ENCODE results near the gene NIPBL. TPM values are rescaled to one million over a fixed set of nuclear protein-coding genes. Genes with fewer than 3 reads are reported as not detected.
"Not testable (repeated sequence)": the region's sequence is repeated elsewhere in the genome, so short reads cannot be mapped to it uniquely, and the experiment has no call there.

NIPBL gene
- total RNA-seq, 1 experiment from 2014 or later: 69.5 TPM

DNA sequence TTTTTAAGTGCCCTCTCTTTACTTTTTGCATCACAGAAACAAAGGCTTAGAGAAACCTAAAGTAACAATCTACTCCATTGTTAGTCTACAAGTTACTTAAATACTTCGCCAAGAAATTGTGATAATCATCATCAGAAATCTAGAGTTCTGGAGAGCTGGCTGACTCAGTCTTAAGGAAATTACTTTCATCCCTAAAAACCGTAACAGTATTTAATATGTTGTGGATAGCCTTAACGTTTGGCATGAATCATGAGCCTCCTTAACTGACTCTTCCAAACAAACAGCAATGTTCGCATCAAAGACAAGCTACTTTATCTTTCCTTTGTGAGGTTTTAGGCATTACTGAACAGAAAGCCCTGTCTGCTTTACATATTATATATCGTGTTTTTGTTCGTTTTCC, 128.7 kb downstream of the NIPBL start:
- POLR2A ChIA-PET (ENCODE audit: low non-redundant PET): no interaction called here

DNA sequence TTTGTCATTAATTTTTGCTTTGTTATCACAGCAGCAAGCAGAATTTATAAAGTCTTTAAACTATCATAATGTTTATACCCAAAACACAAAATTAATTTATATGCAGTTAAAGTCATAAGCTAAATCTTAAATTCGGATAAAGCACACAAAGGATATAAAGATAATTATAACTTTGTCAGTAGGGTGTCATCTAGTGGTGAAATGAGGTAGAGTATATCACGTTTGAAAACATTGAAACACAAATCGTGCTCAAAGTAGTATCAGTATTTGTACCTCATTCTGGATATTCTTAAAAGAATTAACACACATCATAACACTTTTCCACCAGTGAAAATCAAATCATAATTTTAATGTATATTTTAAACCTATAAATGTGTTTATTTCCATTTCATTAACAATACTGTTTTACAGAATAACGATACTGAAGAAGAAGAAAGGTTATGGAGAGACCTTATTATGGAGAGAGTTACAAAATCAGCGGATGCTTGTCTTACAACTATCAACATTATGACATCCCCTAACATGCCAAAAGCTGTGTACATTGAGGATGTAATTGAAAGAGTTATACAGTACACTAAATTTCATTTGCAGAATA, 129.5 kb downstream of the NIPBL start:
- H3K9me3 ChIP-seq (ENCODE audit: low read depth, low read length, poor library complexity, severe bottlenecking): no peaks in the 10 kb centered on the region
- no peaks in the 10 kb centered on the region for H3K4me1 ChIP-seq (ENCODE audit: insufficient read depth, low read length, poor library complexity, severe bottlenecking)
- POLR2A ChIA-PET (ENCODE audit: low non-redundant PET): no interaction called here
- CTCF ChIA-PET: interaction anchor here (1.4 to 1.5 kb wide), 2 partner anchors 266 to 315 kb away, joined by 3 to 6 read pairs; no protein-coding TSS in a partner anchor
- H3K27ac ChIP-seq (ENCODE audit: low read depth, low read length, poor library complexity, severe bottlenecking): no peak overlapping the region
- peak; percentile 49 for DNase-seq (ENCODE audit: low spot score)
- BruUV-seq (replicated peaks): no TSS peak
- TF ChIP-seq, protein P1, sequence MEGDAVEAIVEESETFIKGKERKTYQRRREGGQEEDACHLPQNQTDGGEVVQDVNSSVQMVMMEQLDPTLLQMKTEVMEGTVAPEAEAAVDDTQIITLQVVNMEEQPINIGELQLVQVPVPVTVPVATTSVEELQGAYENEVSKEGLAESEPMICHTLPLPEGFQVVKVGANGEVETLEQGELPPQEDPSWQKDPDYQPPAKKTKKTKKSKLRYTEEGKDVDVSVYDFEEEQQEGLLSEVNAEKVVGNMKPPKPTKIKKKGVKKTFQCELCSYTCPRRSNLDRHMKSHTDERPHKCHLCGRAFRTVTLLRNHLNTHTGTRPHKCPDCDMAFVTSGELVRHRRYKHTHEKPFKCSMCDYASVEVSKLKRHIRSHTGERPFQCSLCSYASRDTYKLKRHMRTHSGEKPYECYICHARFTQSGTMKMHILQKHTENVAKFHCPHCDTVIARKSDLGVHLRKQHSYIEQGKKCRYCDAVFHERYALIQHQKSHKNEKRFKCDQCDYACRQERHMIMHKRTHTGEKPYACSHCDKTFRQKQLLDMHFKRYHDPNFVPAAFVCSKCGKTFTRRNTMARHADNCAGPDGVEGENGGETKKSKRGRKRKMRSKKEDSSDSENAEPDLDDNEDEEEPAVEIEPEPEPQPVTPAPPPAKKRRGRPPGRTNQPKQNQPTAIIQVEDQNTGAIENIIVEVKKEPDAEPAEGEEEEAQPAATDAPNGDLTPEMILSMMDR (conservative IDR thresholded peaks at IDR 0.05; ENCODE audit: low read depth, low read length): peak; percentile 77
- no peak for TF ChIP-seq EZH2 (IDR thresholded peaks at IDR 0.05; ENCODE audit: borderline replicate concordance, low read depth, low read length, poor library complexity, severe bottlenecking)
- peaks cover 68% of the 10 kb centered on the region for H3K36me3 ChIP-seq (ENCODE audit: insufficient read depth, low read length, poor library complexity, severe bottlenecking)
- intact Hi-C loops (cut with micrococcal nuclease; ENCODE audit: unreplicated experiment): loop anchor here (2.0 kb wide), 1 partner anchor 267 kb away; no protein-coding TSS in a partner anchor
- H3K4me3 ChIP-seq (ENCODE audit: low read depth, low read length, poor library complexity, severe bottlenecking): no peak overlapping the region
- no peaks in the 10 kb centered on the region for H3K27me3 ChIP-seq (replicated peaks; ENCODE audit: insufficient read depth, low read depth, low read length, poor library complexity)

More for the DNA sequence above, 128.7 kb downstream of the NIPBL start:
- no peaks in the 10 kb centered on the region for H3K9me3 ChIP-seq (ENCODE audit: low read depth, low read length, poor library complexity, severe bottlenecking)
- CTCF ChIA-PET: interaction anchor here (1.4 to 1.5 kb wide), 2 partner anchors 265 to 315 kb away, joined by 3 to 6 read pairs; no protein-coding TSS in a partner anchor
- H3K4me1 ChIP-seq (ENCODE audit: insufficient read depth, low read length, poor library complexity, severe bottlenecking): no peaks in the 10 kb centered on the region
- H3K27me3 ChIP-seq (replicated peaks; ENCODE audit: insufficient read depth, low read depth, low read length, poor library complexity): no peaks in the 10 kb centered on the region
- no peak overlapping the region for H3K27ac ChIP-seq (ENCODE audit: low read depth, low read length, poor library complexity, severe bottlenecking)
- DNase-seq (ENCODE audit: low spot score): no peak
- no peak overlapping the region for H3K4me3 ChIP-seq (ENCODE audit: low read depth, low read length, poor library complexity, severe bottlenecking)
- H3K36me3 ChIP-seq (ENCODE audit: insufficient read depth, low read length, poor library complexity, severe bottlenecking): peaks cover 75% of the 10 kb centered on the region
- intact Hi-C loops (cut with micrococcal nuclease; ENCODE audit: unreplicated experiment): no loop called here
- TF ChIP-seq EZH2 (IDR thresholded peaks at IDR 0.05; ENCODE audit: borderline replicate concordance, low read depth, low read length, poor library complexity, severe bottlenecking): no peak
- TF ChIP-seq, protein P1 (conservative IDR thresholded peaks at IDR 0.05; ENCODE audit: low read depth, low read length): no peak
- no TSS peak for BruUV-seq (replicated peaks)

DNA sequence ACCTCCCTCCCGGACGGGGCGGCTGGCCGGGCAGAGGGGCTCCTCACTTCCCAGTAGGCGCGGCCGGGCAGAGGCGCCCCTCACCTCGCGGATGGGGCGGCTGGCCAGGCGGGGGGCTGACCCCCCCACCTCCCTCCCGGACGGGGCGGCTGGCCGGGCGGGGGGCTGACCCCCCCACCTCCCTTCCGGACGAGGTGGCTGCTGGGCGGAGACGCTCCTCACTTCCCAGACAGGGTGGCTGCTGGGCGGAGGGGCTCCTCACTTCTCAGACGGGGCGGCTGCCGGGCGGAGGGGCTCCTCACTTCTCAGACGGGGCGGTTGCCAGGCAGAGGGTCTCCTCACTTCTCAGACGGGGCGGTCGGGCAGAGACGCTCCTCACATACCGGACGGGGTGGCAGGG, 136.6 kb downstream of the NIPBL start:
- BruUV-seq (replicated peaks); CTCF ChIA-PET; intact Hi-C loops (cut with micrococcal nuclease; ENCODE audit: unreplicated experiment); H3K9me3 ChIP-seq (ENCODE audit: low read depth, low read length, poor library complexity, severe bottlenecking); H3K4me1 ChIP-seq (ENCODE audit: insufficient read depth, low read length, poor library complexity, severe bottlenecking); DNase-seq (ENCODE audit: low spot score); H3K27me3 ChIP-seq (replicated peaks; ENCODE audit: insufficient read depth, low read depth, low read length, poor library complexity); POLR2A ChIA-PET (ENCODE audit: low non-redundant PET); H3K27ac ChIP-seq (ENCODE audit: low read depth, low read length, poor library complexity, severe bottlenecking); H3K4me3 ChIP-seq (ENCODE audit: low read depth, low read length, poor library complexity, severe bottlenecking): not testable (repeated sequence)
- H3K36me3 ChIP-seq (ENCODE audit: insufficient read depth, low read length, poor library complexity, severe bottlenecking): peaks cover 40% of the 10 kb centered on the region

DNA sequence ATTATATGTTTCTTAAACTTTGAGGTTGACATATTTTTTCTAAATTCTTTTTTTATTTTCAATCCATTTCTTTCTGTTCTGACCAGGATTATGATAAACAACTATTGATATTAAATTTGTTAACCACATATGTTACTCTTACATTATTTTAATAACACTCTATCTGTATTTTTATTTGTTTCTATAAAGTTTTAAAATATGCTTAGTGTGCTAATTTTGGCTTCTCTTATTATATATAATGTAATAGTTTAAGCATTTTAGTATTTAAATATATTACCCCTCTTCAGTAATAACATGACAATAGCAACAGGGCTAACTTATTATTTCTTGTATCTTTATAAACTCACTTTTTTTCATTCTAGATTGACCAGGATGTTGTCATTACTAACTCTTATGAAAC, 137.8 kb downstream of the NIPBL start:
- H3K27me3 ChIP-seq (replicated peaks; ENCODE audit: insufficient read depth, low read depth, low read length, poor library complexity): no peaks in the 10 kb centered on the region
- intact Hi-C loops (cut with micrococcal nuclease; ENCODE audit: unreplicated experiment): no loop called here
- POLR2A ChIA-PET (ENCODE audit: low non-redundant PET): no interaction called here

More for the DNA sequence above, 137.8 kb downstream of the NIPBL start:
- H3K4me3 ChIP-seq (ENCODE audit: low read depth, low read length, poor library complexity, severe bottlenecking): no peak overlapping the region
- CTCF ChIA-PET: no interaction called here
- H3K9me3 ChIP-seq (ENCODE audit: low read depth, low read length, poor library complexity, severe bottlenecking): no peaks in the 10 kb centered on the region
- no TSS peak for BruUV-seq (replicated peaks)
- no peak for DNase-seq (ENCODE audit: low spot score)
- H3K27ac ChIP-seq (ENCODE audit: low read depth, low read length, poor library complexity, severe bottlenecking): no peak overlapping the region
- TF ChIP-seq EZH2 (IDR thresholded peaks at IDR 0.05; ENCODE audit: borderline replicate concordance, low read depth, low read length, poor library complexity, severe bottlenecking): no peak
- TF ChIP-seq, protein P1 (conservative IDR thresholded peaks at IDR 0.05; ENCODE audit: low read depth, low read length): no peak
- no peaks in the 10 kb centered on the region for H3K4me1 ChIP-seq (ENCODE audit: insufficient read depth, low read length, poor library complexity, severe bottlenecking)
- H3K36me3 ChIP-seq (ENCODE audit: insufficient read depth, low read length, poor library complexity, severe bottlenecking): peaks cover 40% of the 10 kb centered on the region
